Ascending aorta (tissue), 2 donors: Measurements from ENCODE around the gene BCR. TPM values are rescaled to one million over a fixed set of nuclear protein-coding genes. Genes with fewer than 3 reads are reported as not detected.

Experiments
- DNase-seq, 2 donors: peaks; one replicate each; pipeline ENCODE4 v3.0.0-alpha.2; 2019; ENCODE audit warnings: low spot score in 2 of 2
- H3K27ac ChIP-seq, 2 donors: fragments of 200-600 bp; sonication (generic); one replicate each; pipeline ENCODE4 v1.5.1; 2016 to 2017; ENCODE audit warnings: mild to moderate bottlenecking in 1 of 2
- H3K27me3 ChIP-seq: fragments of 200-600 bp; sonication (generic); one replicate; pipeline ENCODE4 v1.5.1; 2017
- H3K36me3 ChIP-seq, 2 donors: fragments of 200-600 bp; sonication (generic); one replicate each; pipeline ENCODE4 v1.5.1; 2016
- H3K4me1 ChIP-seq, 2 donors: fragments of 200-600 bp; sonication (generic); one replicate each; pipeline ENCODE4 v1.5.1; 2016 to 2017; ENCODE audit warnings: mild to moderate bottlenecking in 1 of 2
- H3K4me3 ChIP-seq, 2 donors: fragments of 200-600 bp; sonication (generic); one replicate each; pipeline ENCODE4 v1.5.1; 2016 to 2017; ENCODE audit warnings: mild to moderate bottlenecking in 1 of 2
- H3K9me3 ChIP-seq, 2 donors: fragments of 200-600 bp; sonication (generic); one replicate each; pipeline ENCODE4 v1.5.1; 2016
- intact Hi-C: fragments of 100-400 bp; cut with DNase I; formaldehyde crosslinking; loops from one replicate; pipeline ENCODE4 v1.15.1; 2023
- total RNA-seq: library from RNA; depleted of rRNA; stranded (reverse); fragments of >200 nt; gene quantifications from one replicate; pipeline ENCODE4 v1.1.0, GENCODE V29; 2016
- TF ChIP-seq, protein P1 (sequence below), 3 experiments: fragments of 200-600 bp in 2 of 3; fragments of 450-650 bp in 1 of 3; sonication (generic) in 2 of 3; IDR thresholded peaks; one replicate each; pipeline ENCODE4 v1.5.1; 2016 to 2019; ENCODE audit warnings: antibody characterized with exemption in 3 of 3, mild to moderate bottlenecking in 1 of 3, moderate library complexity in 1 of 3

BCR gene
- total RNA-seq, 1 donor from 2014 or later: 216 TPM

DNA sequence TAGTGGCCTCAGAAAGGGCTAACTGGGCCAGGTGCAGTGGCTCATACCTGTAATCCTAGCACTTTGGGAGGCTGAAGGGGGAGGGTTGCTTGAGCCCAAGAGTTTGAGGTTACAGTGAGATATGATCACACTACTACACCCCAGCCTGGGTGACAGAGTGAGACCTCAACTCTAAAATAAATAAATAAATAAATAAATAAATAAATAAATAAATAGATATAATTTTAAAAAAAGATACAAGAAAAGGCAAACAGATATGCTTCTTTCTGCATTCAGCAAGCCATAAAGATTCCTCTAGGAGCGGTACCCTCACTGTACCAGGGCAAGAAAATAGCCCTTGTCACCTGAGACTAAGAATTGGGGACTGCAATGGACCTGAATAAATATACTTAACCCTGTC is 37.2 kb upstream of the BCR start:
- no peaks in the 10 kb centered on the region for H3K36me3 ChIP-seq
- intact Hi-C loops: no loop called here
- no peaks in the 10 kb centered on the region for H3K27me3 ChIP-seq
- H3K9me3 ChIP-seq: no peaks in the 10 kb centered on the region
- H3K4me1 ChIP-seq: peaks cover 0 to 23% of the 10 kb centered on the region in 2 donors
- no peak overlapping the region for H3K27ac ChIP-seq
- TF ChIP-seq, protein P1, sequence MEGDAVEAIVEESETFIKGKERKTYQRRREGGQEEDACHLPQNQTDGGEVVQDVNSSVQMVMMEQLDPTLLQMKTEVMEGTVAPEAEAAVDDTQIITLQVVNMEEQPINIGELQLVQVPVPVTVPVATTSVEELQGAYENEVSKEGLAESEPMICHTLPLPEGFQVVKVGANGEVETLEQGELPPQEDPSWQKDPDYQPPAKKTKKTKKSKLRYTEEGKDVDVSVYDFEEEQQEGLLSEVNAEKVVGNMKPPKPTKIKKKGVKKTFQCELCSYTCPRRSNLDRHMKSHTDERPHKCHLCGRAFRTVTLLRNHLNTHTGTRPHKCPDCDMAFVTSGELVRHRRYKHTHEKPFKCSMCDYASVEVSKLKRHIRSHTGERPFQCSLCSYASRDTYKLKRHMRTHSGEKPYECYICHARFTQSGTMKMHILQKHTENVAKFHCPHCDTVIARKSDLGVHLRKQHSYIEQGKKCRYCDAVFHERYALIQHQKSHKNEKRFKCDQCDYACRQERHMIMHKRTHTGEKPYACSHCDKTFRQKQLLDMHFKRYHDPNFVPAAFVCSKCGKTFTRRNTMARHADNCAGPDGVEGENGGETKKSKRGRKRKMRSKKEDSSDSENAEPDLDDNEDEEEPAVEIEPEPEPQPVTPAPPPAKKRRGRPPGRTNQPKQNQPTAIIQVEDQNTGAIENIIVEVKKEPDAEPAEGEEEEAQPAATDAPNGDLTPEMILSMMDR (IDR thresholded peaks at IDR 0.05): no peak
- no peak for DNase-seq
- no peak overlapping the region for H3K4me3 ChIP-seq

DNA sequence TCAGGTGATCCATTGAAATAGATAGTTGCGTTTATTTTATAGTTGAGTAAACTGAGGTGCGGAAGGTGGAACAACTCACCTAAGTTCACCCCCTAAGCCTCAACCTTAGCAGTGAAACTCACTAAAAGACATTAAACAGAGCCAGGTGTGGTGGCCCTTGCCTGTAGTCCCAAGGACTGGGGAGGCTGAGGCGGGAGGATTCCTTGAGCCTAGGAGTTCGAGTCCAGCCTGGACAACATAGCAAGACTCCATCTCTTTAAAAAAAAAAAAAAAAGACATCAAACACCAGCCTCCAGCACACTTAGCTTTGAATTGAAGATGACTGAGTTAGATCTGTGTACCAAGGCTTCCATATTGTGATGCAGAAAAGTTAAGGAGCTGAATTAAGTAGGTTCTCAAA is 35.9 kb upstream of the BCR start:
- Histone ChIP-seq H3K27ac (no peak overlapping the region), H3K4me1 (peaks cover 0 to 23% of the 10 kb centered on the region in 2 donors), H3K4me3 (peak overlapping the region in 1 of 2 donors; percentile 57), H3K36me3 (peaks cover 0 to under 1% of the 10 kb centered on the region in 2 donors), H3K9me3 (no peaks in the 10 kb centered on the region), H3K27me3 (no peaks in the 10 kb centered on the region)
- DNase-seq: no peak
- TF ChIP-seq, protein P1 (IDR thresholded peaks at IDR 0.05): no peak
- intact Hi-C loops: loop anchor here (2.0 kb wide), 2 partner anchors 74 to 378 kb away; partner anchors contain the start of gene GNAZ

DNA sequence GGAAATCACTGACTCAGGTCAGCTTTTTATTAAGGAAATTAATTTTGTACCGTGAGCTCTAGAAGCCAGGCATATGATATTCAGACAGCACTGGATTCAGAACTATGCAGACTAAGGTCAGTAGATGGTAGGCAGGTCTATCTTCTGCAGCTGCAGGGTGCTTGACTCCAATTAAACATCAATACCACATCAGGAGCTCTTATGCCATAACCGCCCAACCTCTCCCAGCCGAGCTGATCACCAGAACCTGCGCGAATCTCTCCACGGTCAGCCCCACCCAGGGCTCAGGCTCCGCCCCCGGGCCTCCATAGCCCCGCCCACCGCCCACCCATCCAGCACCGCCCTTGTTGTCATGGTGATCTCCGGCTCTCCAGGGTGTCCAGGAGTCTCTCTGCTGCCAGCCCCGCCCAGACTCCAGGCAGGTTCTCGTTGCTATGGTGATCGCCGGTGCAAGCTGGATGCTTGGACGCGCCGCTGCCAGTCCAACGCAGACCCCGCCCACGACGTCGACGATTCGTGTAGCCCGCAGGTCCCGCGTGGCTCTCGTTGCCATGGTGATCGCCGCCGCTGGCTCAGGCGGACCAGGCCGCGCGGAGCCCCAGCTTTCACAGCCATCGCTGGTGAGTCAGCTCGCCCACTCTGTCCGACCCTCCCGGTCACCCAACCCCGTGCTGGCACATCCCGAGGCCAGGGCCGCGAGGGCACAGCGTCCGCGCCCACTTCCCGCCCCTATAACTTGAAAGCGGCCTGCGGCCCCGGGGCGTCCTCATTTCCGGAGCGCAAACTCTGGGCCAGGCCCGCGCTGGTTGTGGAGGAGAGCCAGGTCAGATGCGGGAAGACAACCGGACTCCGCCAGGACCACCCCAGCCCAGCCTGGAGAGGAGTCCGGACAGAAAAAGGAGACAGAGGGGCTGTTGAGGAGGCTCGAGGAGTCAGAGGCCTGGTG is 35.1 kb upstream of the BCR start, which contains the start of gene RAB36:
Gene RAB36, plus strand, starts transcription at position 546 of the 946 bp plus-strand sequence. CDS start 1,140 bp downstream, outside the sequence.
- intact Hi-C loops: loop anchor here (2.0 kb wide), 2 partner anchors 74 to 378 kb away; partner anchors contain the start of gene GNAZ
- no peaks in the 10 kb centered on the region for H3K9me3 ChIP-seq
- peak within 1 kb of the TSS; percentile 54 to 57 for H3K4me3 ChIP-seq
- TF ChIP-seq, protein P1 (IDR thresholded peaks at IDR 0.05): no peak
- DNase-seq: peak; percentile 96 to 99
- peaks cover 0 to 23% of the 10 kb centered on the region in 2 donors for H3K4me1 ChIP-seq
- peak within 1 kb of the TSS; percentile 70 to 88 for H3K27ac ChIP-seq
- H3K27me3 ChIP-seq: no peaks in the 10 kb centered on the region
- peaks cover 0 to 3% of the 10 kb centered on the region in 2 donors for H3K36me3 ChIP-seq

DNA sequence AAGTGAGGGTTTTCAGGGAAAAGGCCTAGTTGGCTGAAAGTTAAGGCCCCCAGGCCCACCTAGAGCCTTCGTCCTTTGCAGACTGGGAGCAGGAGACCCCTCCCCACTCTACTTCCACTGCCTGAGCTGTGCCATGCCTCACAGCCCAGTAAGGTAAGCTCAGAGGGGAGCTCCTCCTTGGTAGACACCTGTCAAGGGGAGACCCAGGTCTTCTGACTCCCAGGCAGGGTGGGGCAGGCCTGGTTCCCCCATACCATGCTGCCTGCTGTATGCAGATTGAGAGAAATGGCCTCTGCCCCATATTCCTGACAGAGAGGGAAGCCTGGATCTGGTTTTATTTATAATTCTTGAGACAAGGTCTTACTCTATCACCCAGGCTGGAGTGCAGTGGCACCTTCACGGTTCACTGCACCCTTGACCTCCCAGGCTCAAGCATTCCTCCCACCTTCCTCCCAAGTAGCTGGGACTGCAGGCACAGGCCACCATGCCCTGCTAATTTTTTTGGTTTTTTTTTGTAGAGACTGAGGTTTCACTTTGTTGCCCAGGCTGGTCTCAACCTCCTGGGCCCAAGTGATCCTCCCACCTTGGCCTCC is 34.3 kb upstream of the BCR start:
- Histone ChIP-seq H3K36me3 (peaks cover 0 to 7% of the 10 kb centered on the region in 2 donors), H3K9me3 (no peaks in the 10 kb centered on the region), H3K27ac (peak overlapping the region; percentile 70 to 88), H3K27me3 (no peaks in the 10 kb centered on the region), H3K4me3 (peak overlapping the region; percentile 54 to 57), H3K4me1 (peaks cover 0 to 23% of the 10 kb centered on the region in 2 donors)
- intact Hi-C loops: loop anchor here (2.0 kb wide), 2 partner anchors 75 to 377 kb away; partner anchors contain the start of gene GNAZ
- TF ChIP-seq, protein P1 (IDR thresholded peaks at IDR 0.05): no peak
- DNase-seq: no peak

DNA sequence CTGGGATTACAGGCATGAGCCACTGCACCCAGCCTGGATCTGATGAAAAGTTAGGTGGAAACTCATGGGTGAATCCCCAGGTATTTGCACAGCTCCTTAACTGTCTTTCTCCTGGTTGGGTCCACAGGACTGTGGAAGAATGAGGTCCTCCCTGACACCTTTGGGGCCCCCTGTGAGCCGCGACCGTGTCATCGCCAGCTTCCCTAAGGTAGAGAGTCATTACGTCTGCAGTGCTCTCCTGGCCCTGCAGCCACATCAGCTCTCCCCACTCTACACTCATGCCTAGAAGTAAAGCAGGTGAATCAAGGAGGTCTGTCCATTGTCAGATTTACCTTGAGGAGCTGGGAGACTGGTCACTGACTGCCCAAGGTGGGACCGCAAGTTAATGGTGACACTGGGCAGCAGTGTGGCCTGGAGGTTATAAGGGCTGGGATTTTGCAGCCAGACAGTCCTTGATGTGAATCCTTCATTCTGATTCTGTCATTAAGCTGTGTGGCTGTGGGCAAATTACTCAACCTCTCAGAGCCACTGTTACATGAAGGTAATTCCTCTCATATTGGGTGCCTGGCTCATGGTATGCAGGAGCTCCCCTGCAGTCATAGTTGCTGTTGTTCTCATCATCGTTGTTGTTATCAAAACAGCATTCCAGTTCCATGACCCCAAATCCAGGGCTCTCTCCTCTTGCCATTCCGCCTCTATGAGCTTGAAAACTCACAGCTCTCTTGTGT is 33.7 kb upstream of the BCR start:
- peak overlapping the region; percentile 70 to 88 for H3K27ac ChIP-seq

More for the DNA sequence above, 33.7 kb upstream of the BCR start:
- TF ChIP-seq, protein P1 (IDR thresholded peaks at IDR 0.05): no peak
- no peaks in the 10 kb centered on the region for H3K27me3 ChIP-seq
- peaks cover 0 to 20% of the 10 kb centered on the region in 2 donors for H3K4me1 ChIP-seq
- H3K9me3 ChIP-seq: no peaks in the 10 kb centered on the region
- H3K4me3 ChIP-seq: no peak overlapping the region
- peaks cover 0 to 7% of the 10 kb centered on the region in 2 donors for H3K36me3 ChIP-seq
- intact Hi-C loops: no loop called here
- DNase-seq: no peak
